Measurements from ENCODE around the gene SNRNP200.

SNRNP200 gene

DNA sequence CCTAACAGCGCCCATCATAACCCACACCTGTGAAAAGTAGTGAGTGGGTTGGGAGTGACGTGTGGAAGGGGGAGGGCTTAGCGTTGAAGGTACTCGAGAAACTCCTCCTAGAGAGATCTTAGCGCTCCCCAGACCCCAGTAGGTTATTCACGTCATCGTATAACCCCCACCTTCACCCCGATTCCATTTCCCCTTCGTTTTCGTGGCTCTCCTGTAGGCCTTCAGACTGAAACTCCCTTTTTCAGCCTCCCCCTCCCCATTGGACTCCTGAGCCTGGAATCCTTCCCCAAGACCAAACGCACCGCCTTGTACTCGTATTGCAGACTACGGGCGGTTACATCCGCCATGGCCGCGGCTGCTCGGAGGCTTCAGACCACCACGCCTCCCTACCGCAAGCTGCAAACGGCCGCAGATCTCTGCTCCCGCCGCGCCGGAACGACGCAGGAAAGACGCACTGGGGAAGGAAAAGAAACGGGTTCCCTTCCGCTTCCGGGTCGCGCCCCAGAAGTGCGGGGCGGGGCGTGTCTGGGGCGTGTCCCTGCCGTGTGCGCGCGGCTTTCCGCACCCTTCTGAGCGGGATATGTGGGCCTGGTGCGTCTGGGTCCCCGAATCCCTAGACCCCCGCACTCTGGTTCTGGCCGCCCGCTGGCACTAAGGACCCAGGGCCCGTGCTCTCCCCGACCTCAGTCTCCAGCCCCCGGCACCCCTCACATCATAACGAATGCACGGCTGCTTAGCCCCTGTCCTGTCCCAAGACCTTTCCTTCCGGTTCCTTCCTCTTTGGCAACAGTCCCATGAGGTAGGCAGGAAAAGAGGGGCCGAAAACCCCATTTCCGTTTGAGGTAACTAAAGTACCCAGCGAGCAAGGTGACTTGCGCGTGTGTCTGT is at the start of gene SNRNP200:
SNRNP200 (minus strand) TSS at position 456 of the 888 bp plus-strand sequence; CDS start at position 347, 109 bp downstream.
- DNase-seq (ENCODE audit: low spot score) = peak; percentile 89

DNA sequence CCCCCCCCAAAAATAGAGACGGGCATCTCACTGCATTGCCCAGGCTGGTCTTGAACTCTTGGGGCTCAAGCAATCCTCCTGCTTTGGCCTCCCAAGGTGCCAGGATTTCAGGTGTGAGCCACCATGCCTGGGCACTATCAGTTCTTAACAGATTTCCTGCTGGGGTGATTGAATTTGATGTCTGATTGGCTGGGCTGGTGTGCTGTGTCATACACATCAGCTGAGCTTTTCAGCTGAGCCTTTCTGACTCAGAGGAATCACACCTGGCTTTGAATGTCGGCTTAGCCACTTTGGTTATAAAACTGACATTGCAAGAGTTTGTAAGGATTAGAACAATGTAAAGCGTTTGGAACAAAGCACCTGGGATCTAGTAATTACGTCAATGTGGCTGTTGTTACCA is 49.1 kb upstream of the SNRNP200 start:
- DNase-seq (ENCODE audit: low spot score) = no peak

DNA sequence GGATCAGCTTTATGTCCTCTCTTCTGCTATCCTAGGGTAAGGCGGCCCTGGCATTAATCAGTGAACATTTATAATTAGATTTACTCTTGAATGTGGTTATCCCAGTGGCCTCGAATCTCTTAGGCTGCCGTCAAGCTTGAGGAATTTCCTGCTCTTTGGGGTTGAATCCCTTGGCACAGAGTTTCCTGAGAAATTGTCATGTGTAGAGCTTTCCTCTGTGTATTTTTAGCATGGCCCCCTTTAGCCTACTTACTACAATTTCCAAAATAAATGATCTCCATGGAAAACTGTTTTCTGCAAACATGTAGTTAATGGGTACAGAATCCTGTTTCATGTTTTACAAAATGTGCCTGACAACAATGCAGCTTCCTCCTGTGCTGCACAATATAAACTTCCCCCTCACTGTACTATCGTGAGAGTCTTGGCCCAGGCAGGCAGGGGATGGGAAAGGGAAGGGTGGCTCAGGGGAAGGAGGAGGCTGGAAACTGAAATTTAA is 48.3 kb upstream of the SNRNP200 start:
- no peak for DNase-seq (ENCODE audit: low spot score)

DNA sequence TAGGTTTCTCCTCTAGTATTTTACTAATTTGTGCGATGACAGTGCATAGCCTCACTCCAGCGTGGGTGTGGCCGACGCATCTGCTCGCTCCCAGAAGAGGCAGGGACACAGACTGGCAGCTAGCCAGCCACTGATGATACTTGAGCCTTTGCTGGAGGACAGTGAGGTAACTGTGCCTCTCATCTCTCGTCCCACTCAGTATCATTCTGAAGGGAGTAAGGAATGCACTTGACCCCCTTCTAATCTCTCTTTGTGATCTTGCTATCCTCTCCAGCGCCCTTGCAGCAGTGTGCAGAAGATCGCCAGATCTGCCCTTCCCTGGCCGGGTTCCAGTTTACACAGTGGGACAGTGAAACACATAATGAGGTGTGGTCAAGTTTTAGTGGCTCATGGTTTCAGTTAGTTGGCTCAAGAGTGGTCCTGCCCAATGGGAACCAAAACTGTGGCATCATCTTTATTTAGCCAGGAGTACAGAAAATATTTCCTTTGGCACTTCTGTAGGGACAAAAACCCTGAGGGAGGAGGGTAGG is 47.8 kb upstream of the SNRNP200 start:
- no peak for DNase-seq (ENCODE audit: low spot score)

DNA sequence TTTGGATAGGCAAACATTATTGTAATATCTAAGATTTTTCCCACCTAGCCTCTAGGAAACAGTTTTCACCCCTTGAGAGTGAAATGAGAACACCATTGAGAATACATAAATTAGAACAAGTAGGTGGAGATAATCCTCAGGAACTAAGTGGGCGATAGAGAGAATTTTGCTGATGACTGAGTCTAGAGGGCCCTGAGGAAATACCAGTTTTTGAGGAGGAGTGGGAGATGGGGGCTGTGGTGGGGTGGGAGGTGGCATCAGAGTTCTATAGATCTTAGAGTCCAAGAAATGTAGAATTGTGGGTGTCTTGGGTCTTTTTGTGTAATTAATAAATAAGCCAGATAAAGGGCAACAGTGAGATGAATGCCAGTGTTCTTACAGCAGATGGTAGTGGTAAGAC is 42.0 kb upstream of the SNRNP200 start:
- DNase-seq (ENCODE audit: low spot score) = no peak

DNA sequence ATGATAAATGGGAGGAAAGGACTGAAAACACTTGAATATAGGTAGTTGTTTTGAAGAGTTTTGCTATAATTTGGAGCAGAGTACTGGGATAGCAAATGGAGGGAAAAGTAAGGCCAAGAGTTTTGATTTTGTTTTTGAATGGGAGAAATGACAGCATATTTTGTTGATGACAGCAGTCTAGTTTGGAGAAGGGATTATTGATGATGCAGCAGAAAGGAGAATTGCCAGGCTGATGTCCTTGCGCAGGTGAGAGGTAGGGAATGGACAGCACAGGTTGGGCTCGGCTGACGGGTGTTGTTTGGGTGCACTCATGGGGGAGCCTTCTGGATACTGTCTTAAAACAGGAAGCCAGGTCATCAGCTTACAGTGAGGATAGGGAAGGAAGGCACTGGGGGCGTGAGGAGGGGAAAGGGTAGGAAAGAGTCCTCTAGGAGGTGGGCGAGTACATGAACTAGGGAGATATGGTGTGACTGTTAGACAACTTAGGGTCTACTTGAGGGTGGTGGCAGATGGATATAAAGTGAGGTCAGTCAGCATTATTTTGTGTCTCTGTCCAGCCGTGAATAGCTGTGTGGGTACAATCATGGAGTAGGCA is 40.6 kb upstream of the SNRNP200 start:
- no peak for DNase-seq (ENCODE audit: low spot score)

DNA sequence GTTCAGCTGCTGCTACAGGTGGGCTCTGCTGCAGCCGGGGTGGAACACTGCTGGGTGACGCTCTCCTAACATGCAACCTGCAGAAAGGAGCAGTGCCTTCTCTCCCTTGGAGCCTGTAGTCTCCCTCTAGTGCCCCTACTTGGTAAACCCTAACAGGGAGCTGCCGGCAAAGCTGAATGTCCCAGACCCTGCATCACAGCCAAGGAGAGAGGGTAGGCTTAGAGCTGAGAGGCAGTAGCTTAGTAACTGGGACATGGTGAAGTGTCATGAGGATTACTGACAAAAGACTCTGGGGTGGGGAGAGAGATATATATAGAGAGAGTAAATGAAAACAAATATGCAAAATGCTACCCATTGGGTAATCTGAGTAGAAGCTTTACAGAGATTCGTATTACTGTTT is 40.1 kb upstream of the SNRNP200 start:
- peak; percentile 29 for DNase-seq (ENCODE audit: low spot score)

DNA sequence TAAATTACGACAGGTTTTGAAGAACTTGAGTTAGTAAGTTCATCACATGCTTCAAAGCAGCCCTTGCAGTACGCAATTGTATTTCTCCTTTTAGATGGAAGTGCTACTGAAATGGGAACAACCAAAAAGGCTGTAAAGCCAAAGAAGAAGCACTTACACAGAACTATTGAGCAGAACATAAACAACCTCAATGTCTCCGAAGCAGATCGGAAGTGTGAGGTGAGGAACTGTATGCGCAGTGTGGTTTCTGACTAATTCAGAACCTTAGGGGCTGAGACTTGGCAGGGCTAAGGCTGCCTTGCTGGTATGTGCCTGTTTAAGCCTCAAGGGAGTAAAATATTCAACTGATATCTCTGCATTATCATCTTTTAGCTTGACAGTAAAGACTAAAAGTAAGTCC is 38.7 kb upstream of the SNRNP200 start:
- DNase-seq (ENCODE audit: low spot score) = peak; percentile 83

DNA sequence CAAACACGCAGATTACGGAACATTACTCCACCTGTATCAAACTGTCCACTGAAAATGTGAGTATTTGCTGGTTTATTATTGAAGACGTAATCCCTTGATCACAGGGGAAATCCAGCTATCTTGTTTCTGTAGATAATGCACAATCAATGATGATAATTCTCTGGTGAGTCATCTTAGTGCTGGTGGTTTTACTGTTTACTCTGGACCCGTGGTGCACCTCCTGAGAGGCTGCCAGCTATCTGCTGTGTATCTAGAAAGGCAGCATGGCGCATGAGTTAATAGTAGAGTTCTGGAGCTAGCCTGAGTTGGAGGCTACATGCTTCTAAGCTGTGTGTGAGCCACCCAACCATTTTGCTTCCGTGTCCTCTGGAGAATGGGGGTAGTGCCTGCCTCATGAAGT is 36.7 kb upstream of the SNRNP200 start:
- peak; percentile 83 for DNase-seq (ENCODE audit: low spot score)

DNA sequence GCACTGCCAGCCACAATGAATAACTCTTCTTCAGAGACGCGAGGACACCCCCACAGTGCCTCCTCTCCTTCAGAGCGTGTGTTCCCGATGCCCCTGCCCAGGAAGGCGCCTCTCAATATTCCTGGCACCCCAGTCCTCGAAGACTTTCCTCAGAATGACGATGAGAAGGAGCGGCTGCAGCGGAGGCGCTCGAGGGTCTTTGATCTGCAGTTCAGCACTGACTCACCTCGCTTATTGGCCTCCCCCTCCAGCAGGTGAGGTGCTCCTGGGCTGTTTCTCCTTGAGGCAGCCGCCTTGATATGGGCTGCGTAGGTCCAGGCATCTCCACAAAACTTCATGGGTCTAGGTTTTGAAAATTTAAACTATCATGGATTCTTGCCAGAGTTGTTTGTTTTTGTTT is 36.3 kb upstream of the SNRNP200 start:
- DNase-seq (ENCODE audit: low spot score) = no peak

DNA sequence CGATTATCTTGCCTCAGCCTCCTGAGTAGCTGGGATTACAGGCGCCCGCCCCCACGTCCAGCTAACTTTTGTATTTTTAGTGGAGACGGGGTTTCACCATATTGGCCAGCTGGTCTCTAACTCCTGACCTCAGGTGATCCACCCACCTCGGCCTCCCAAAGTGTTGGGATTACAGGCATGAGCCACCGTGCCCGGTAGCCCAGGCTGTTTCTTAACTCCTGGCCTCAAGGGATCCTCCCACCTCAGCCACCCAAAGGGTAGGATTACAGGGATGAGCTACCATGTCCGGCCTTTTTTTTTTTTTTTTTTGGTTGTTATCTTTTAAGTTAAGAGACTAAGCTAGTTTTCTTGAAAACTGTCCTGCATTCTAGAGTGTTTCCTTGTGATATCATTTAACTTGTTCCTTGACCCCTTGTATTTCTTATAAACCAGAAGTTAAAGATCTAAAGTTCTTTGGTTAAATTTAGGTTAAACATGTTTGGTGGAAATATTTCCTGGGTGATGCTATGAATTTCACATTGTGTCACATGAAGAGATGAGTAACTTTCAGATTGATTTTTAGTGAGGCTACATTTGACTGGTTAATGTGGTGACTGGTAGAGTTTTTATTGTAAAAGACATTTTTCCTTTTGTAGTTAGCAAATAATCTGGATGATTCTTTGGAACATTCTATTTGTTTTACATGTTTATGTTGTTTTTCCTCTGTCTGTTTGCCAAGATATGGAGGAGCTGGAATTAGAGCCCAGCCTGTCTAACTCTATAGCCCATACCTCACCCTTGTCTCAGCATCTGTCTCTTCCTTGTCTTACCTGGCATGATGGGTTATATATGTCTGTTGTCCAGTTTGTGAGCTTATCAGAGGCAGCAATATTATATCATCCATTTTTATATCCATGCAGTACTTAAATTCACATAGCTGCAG is 35.4 kb upstream of the SNRNP200 start:
- DNase-seq (ENCODE audit: low spot score) = no peak

DNA sequence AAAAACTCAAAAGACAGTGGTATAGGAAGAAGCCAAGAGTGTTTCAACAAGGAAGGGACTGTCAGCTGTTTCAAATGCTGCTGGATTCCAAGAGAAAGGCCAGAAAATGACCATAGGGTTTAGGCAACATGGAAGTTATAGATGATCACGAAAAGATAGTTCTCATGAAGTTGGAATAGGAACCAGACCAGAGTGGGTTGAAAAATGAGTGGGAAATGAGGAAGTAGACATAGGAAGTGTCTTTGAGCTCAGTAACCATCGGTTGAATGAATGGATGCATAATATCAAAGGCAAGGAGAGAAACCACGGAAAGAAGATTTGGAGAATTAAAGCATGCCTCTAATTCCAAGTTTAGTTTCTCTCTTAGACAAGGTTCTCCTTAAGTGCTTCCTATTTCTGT is 31.5 kb upstream of the SNRNP200 start:
- DNase-seq (ENCODE audit: low spot score) = no peak

DNA sequence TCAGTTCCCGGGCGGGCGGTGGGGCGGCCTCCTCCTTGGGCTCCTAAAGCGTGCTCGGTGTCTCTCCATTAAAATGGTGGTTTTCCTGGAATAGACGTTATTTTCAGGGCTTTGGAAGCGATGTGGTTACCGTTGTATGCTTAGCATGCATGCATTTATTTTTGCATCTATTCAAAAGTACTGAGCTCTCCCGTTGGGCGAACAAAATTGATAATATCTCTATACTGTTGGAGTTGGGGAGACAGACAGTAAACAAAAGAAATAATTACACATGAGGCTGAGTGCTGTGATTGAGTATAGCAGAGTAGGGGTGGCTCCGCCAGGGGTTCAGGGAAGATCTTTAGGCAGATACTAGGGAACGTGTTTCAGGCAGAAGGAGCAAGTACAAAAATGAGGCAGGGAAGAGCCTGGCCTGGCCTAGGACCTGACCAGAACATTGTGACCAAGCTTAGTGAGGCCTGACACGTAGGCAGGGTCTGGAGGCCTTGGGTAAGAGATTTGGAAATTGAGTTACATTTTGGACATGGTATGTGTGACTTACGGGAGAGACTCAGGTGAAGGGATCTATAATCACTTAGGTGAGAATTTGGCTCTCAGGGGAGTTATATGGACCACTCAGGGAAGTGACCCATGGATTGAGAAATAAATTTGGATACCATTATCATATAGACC is 30.9 kb upstream of the SNRNP200 start:
- no peak for DNase-seq (ENCODE audit: low spot score)

DNA sequence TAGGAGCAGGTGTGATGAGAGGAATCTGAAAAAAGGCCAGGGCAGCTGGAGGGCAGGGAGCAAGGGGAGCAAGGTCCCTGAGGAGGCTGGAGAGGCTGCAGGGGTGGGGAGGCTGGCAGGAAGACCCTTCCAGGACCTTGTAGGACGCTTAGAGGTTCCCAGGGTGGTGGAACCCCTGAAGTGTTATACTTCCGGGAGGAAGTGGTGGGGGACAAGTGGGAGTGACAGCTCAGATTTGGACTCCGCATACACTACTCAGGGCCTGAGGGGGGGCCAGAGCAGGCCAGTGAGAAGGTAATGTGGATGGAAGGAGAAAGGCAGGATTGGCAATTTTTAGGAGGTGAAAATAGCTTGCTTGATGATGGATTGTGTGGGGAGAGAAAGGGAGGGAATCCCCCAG is 28.4 kb upstream of the SNRNP200 start:
- DNase-seq (ENCODE audit: low spot score) = no peak

DNA sequence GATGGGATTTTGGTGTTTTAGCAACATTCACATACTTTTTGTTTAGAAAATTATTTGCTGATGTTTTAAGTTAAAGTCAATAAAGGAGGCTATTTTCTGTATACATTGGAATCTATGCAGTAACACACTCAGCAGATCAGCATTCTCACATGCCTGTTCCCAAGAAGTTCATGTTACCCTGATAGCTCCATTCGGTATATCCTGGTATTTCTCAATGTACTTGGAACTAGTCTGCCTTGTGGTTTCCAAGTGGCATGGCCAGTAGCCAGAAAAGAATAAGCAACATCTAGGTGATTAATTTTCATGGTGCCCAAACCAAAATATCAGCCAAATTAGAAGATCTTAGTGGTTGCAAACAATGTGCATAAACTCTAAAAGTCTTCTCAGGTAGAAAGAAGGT is 25.1 kb upstream of the SNRNP200 start:
- no peak for DNase-seq (ENCODE audit: low spot score)

DNA sequence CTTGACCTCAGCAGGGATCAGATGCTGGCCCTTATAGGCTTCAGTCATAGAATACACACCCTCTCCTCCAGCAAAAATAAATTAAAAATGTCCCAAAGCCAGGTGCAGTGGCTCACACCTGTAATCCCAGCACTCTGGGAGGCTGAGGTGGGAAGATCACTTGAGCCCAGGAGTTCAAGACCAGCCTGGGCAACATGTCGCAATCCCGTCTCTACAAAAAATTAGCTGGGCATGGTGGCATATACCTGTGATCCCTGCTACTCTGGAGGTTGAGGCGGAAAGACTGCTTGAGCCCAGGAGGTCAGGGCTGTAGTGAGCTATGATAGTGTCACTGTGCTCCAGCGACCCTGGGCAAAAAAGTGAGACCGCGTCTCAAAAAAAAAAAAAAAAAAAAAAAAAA is 24.5 kb upstream of the SNRNP200 start:
- DNase-seq (ENCODE audit: low spot score) = no peak

DNA sequence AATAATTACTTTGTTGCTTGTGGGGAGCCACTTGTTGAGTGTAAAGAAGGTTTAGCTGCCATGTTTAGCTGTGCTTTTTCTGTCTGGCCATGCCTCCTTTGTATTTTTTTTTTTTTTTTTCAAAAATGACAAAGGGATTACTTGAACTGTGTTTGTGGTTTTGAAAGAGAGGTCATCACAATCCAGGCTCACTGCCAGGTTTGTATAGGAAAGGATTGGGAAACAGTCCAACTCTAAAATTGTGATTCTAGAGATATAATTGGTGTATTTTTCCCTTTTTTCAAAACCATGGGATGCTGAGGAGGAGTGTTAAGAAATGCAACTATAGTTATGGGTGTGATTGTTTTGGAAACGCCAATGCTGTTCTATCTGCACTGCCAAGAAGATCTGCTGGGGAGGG is 24.1 kb upstream of the SNRNP200 start:
- DNase-seq (ENCODE audit: low spot score) = no peak

DNA sequence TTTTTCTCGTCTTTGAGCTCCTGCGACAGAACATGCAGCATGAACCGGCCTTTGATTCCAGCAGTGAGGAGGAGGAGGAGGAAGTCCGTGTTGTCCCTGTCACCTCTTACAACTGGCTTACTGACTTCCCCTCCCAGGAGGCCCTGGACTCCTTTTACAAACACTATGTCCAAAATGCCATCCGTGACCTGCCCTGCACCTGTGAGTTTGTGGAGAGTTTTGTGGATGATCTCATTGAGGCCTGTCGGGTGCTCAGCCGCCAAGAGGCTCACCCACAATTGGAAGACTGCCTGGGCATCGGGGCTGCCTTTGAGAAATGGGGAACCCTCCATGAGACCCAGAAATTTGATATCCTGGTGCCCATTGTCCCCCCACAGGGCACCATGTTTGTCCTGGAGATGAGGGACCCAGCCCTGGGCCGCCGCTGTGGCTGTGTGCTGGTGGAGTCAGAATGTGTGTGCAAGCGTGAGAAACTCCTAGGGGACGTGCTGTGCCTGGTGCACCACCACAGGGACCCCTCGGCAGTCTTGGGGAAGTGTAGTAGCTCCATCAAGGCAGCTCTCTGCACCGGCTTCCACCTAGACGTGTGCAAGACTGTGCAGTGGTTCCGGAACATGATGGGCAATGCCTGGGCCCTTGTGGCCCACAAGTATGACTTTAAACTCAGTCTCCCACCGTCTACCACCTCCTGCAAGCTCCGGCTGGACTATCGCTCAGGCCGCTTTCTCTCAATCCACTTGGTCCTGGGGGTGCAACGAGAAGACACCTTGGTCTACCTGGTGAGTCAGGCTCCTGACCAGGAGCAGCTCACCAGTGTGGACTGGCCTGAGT is 21.9 kb upstream of the SNRNP200 start:
- no peak for DNase-seq (ENCODE audit: low spot score)

DNA sequence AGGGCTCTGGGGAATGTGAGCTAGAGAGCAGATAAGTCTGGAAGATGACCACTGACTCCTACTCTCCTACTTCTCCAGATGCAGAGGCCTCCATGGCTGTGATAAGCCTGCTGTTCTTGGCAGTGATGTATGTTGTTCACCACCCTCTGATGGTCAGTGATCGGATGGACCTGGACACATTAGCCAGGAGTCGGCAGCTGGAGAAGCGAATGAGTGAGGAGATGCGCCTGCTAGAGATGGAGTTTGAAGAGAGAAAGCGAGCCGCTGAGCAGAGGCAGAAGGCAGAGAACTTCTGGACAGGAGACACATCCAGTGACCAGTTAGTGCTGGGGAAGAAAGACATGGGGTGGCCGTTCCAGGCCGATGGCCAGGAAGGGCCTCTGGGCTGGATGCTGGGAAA is 21.2 kb upstream of the SNRNP200 start:
- no peak for DNase-seq (ENCODE audit: low spot score)

DNA sequence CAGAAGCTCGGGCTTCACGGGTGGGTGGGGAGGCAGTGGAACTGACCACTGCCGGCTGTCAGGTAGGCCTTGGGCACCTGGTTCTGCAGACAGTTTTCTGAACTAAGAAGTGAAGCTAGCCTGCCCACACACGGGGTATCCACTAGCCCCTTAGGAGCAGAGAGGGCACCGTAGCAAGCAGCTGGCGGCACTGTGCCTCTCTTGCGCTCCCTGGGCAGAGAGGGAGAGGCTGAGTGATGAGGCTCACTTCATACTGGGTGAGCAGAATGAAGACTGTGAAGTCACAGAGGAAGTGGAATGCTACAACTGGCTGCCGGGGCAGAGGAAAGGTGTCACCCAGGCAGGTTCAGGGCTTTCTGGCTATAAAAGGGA is 20.5 kb upstream of the SNRNP200 start:
- DNase-seq (ENCODE audit: low spot score) = peak; percentile 71

All from CD4-positive, alpha-beta T cell treated with Interleukin-2 at 100 ng/mL for 4 hours (primary cell).